ENCODE results near the gene C2orf74.
"Not testable (repeated sequence)": the region's sequence is repeated elsewhere in the genome, so short reads cannot be mapped to it uniquely, and the experiment has no call there.

The C2orf74 gene

DNA sequence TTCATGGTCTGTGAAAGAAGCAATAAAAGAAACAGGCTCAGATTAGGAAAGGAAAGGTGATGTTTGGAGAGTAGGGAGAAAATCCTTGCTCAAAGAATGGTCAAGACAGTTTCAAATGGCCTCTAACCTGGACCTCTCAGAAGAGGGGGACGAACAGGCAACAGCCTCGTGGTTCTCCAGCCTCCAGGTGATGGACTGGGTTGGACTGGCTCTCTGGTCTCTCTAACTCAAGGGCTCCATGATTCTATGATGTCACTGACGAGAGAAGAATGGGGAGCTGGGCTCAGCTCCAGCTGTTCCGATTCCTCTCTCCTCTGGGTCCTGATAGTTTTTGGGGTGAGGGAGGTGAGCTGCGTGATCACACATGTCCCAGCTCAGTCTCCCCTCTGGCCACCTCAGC is at the start of gene C2orf74:
C2orf74 (plus strand) TSS at position 301 of the 400 bp plus-strand sequence. CDS start 327 bp downstream, outside the sequence.
- no peak for DNase-seq

DNA sequence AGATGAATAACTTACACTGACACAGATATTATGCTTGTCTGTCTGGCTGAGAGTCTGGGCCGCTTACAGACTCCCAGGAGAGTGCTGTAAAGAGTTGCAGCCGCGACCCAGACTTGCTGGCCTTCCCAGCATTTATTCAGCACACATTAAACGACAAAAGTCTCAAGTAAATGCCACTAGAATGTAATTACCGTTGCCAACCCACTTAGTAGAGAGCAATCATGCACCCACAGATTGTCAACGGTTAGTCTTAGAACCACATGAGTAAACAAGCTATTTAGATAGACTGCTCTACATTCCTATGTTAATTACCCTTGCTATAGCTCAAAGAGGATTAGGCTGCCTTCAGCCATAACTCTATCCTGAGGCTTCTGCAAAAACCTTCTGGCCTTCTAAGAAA is 47.8 kb upstream of the C2orf74 start:
- DNase-seq, result no peak

- DNase-seq, result no peak
These were observed 45.7 kb upstream of the C2orf74 start for GRCh38 chr2:61116302-61116701.

DNA sequence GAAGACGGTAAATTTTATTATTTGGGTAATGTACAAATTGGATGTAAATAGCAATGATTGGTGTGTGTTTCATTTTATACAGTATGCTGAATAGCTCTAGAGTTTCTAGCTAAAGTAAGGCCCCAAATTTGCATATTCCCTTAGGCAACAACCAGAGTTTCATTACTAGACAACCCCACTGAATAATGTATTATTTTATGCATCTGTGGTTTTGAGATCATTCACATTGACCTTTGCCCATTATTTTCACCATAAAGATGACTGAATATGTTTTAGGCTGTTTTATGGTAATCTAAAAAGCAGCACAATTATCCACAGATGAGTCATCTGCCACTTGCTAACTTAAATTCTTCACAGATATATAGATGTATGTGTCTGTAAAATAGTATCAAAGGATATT is 44.5 kb upstream of the C2orf74 start:
- DNase-seq, result no peak

GRCh38 chr2:61125123-61125710 is 36.8 kb upstream of the C2orf74 start:
- DNase-seq, result no peak

DNA sequence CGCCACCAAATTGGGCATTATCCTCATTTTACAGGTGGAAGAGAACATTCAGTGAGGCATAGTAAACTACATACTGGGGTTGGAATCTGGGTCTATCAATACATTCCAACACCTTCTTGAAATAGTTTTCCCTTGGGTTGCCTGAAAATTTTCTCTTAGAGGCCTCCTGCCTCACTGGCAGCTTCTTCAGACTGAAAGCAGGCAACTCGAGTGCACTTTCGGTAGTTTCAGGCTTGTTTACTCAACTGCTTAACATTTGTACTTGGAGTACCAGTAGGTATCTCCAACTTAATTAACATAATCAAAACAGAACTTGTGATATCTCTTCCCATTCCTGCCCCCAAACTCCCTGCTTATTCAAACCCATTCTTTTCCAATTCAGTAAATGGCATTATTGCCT is 36.2 kb upstream of the C2orf74 start:
- no peak for DNase-seq

DNA sequence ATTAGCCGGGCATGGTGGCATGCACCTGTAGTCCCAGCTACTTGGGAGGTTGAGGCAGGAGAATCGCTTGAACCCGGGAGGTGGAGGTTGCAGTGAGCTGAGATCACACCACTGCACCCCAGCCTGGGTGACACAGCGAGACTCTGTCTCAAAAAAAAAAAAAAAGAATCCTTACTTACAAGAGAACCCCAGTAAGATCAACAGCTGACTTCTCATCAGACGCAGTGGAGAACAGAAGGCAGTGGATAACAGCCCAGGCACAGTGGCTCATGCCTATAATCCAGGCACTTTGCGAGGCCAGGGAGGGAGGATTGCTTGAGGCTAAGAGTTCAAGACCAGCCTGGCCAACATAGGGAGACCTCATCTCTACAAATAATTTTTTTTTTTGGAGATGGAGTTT is 33.9 kb upstream of the C2orf74 start:
- DNase-seq, result not testable (repeated sequence)

DNA sequence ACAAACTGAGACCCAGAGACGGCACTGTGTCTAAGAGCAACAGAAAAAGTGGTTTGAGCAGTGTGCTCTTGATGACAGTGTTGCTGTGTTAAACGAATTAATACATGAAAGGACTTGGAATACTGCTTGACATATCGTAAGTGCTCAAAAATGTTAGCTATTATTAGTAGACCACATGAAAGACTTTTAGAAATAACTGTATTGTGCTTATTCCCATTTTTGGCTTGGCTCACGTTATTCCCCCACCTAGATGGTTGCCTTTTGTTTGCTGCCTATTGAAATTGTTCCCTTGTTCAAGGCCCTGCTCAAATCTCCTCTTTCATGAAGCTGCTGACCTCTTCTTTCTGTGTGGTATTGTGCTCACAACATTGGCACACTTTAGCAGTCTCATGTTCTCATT is 27.8 kb upstream of the C2orf74 start:
- DNase-seq, result no peak

DNA sequence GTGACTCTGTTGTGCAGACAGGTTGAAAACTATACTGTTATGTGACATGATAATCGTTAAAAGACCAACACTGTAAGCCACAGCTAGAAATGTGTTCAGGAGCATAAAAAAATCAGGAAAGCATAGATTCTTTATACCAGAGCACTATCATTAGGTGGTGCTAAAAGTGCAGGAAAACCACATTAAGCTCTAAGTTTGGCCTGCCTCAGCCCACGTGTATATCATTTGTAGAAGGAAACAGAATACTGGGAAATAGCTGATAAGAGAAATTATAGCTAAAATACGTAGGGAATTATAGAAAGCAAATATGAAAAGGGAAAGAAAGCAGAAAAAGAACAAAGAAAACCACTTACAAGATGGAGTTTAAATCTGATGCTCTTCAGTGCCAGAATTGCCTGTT is 26.5 kb upstream of the C2orf74 start:
- peak; percentile 36 for DNase-seq

DNA sequence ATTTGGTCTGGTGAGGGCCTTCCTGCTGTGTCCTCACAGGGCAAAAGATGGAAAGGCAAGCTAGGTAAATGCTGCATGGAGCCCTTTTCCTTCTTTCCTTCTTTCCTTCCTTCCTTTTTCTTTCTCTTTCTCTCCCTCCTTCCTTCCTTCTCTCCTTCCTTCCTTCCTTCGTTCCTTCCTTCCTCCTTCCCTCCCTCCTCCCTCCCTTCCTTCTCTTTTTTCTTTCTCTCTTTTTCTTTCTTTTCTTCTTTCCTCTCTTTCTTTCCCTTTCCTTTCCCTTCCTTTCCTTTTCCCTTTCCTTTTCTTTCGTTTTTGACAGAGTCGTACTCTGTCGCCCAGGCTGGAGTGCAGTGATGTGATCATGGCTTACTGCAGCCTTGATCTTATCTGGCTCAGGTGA is 23.1 kb upstream of the C2orf74 start:
- no peak for DNase-seq

DNA sequence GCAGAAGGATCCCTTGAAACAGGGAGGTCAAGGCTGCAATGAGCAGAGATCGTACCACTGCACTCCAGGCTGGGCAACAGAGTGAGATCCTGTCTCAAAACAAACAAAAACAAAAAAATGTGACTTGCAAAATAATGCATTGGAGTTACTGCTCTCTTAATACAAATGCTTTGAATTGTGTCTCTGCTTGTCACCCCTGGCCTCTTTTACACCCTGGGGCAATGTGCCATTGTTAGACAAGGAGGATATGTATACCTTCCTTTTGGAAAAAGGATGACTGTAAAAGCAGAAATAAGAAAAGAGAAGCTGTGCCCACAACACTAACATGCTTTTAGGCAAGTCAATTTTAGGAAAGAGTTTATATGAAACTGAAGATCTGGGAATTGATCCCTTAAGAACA is 20.8 kb upstream of the C2orf74 start:
- DNase-seq, result no peak

- peak; percentile 84 for DNase-seq
These were observed 17.2 kb upstream of the C2orf74 start for GRCh38 chr2:61144697-61145268.

- no peak for DNase-seq
These were observed 16.0 kb upstream of the C2orf74 start for GRCh38 chr2:61145990-61146389.

DNA sequence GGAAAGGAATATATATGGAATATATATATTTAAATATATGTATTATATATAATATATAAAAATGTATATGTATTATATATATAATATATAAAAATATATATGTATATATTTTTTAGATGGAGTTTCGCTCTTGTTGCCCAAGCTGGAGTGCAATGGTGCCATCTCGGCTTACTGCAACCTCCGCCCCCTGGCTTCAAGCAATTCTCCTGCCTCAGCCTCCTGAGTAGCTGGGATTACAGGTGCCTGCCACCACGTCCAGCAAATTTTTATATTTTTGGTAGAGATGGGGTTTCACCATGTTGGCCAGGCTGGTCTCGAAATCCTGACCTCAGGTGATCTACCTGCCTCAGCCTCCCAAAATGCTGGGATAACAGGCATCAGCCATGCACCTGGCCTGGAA is 13.9 kb upstream of the C2orf74 start:
- DNase-seq, result not testable (repeated sequence)

DNA sequence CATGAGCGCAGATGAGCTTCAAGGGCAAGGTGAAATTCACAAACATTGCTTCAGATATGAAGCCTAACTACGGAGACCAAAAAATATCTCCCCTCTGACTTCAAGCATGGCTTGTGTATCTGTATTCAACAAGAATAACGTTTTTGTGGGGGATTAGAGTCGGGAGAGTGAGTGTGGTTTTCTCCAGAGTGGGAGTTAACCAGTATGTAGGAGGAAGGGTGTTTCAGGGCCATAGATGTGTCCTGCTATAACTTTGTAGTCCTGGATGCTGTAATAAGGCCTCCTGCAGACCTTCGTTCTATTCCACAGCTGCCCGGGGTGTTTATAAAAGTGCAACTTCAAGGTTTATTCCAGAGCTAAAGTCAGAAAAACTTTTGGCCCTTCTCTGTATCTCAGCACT is 12.9 kb upstream of the C2orf74 start:
- DNase-seq, result no peak

- DNase-seq, result no peak
These were observed 10.6 kb upstream of the C2orf74 start for GRCh38 chr2:61151436-61151835.

GRCh38 chr2:61157371-61158003 is 4.5 kb upstream of the C2orf74 start:
- no peak for DNase-seq

DNA sequence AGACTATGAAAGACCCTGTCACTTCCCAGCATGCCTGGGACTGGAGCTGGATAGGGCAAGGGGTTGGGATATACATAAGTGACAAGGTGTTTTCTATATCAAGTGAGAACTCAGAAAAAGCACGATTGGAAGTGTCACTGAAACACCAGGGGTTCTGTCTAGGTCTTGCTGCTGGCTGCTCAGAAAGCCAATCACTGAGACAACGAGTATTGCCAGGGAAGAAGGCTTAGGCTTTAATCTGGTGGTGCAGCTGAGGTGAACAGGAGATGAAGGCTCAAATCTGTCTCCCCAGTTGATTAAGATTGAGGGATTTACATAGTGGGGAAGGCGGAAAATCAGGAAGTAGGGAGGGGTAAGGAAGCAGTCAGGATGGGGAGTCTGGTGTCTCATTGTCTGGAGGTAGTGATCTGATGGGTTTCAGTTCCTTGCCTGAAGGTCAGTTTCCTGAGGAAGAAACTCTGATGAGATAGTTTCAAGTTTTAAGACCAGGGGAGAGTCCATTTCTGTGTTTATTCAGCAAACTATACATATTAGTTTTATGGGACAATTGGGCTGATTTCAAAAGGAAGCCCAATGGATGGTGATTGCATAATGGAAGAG is 3.5 kb upstream of the C2orf74 start:
- DNase-seq, result no peak

- DNase-seq, result no peak
These were observed 733 bp downstream of the C2orf74 start for GRCh38 chr2:61162721-61163120.

GRCh38 chr2:61165082-61165481 is 3.1 kb downstream of the C2orf74 start:
- not testable (repeated sequence) for DNase-seq

- no peak for DNase-seq
These were observed 4.0 kb downstream of the C2orf74 start for GRCh38 chr2:61165946-61166345.

DNA sequence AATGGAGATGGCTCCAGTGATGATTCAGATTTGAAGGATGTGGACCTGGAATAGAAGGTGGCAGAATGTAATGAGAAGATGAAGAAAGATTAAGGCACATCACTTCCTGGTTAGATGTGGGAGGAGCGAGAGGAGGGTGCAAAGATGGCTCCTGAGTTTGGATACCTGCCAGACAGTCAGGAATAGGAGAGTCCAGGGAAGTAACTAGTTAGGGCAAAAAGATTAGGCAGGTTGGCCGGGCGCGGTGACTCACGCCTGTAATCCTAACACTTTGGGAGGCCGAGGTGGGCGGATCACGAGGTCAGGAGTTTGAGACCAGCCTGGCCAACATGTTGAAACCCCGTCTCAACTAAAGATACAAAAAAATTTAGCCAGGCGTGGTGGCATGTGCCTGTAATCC is 5.6 kb downstream of the C2orf74 start:
- DNase-seq, result no peak

DNA sequence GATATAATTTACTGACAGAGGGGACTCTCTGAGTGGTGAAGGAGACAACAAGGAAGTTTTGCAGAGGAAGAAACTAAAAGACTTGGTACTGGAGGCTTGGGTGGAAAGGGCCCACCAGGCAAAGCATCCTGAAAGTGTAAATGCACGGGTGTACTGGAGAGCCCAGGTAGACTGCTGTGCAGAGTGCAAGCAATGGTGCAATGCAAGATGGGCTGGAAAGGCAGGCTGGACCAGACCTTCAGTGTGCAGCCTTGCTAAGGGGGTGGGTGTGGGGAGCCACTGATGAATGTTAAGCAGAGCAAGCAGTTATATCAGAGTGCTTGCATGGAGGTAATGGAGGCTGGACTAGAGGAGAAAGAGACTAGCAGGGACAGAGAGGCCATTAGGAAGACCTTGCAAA is 10.7 kb downstream of the C2orf74 start:
- DNase-seq, result no peak

GRCh38 chr2:61173116-61173515 is 11.1 kb downstream of the C2orf74 start:
- DNase-seq, result no peak
